GM10266 (cell line): Measurements from ENCODE around the gene RPA1.
A peak's percentile ranks its signal among the peaks of the same experiment; 100 is the strongest.

Experiments used
- DNase-seq: peaks from one replicate; pipeline ENCODE4 v3.0.0; 2012; ENCODE audit errors: extremely low spot score
- CTCF ChIP-seq: IDR thresholded peaks from 2 replicates; pipeline ENCODE4 v1.5.1; 2012; ENCODE audit warnings: mild to moderate bottlenecking, low read depth; ENCODE audit not compliant: control insufficient read depth, insufficient read depth; ENCODE audit errors: missing control alignments

The RPA1 gene

GRCh38 chr17:1878419-1879121 is 48.8 kb downstream of the RPA1 start:
- TF ChIP-seq CTCF, result no peak
- DNase-seq, result no peak

GRCh38 chr17:1880851-1881630 is 51.2 kb downstream of the RPA1 start:
- no peak for TF ChIP-seq CTCF
- DNase-seq, result no peak

- DNase-seq, result peak; percentile 45
- TF ChIP-seq CTCF, result peak; percentile 56
These were observed 53.0 kb downstream of the RPA1 start for GRCh38 chr17:1882836-1883235.

- no peak for DNase-seq
- no peak for TF ChIP-seq CTCF
These were observed 53.7 kb downstream of the RPA1 start for GRCh38 chr17:1883536-1883935.

- no peak for DNase-seq
- no peak for TF ChIP-seq CTCF
These were observed 58.9 kb downstream of the RPA1 start for GRCh38 chr17:1888741-1889140.

GRCh38 chr17:1890758-1891450 is 61.1 kb downstream of the RPA1 start:
- DNase-seq, result no peak
- TF ChIP-seq CTCF, result no peak
